Ascending aorta (tissue), 2 donors: Measurements from ENCODE around the gene SORCS2. TPM values are rescaled to one million over a fixed set of nuclear protein-coding genes. Genes with fewer than 3 reads are reported as not detected.

ENCODE experiments used
- DNase-seq, 2 donors: peaks; one replicate each; pipeline ENCODE4 v3.0.0-alpha.2; 2019; ENCODE audit warnings: low spot score in 2 of 2
- H3K27ac ChIP-seq, 2 donors: fragments of 200-600 bp; sonication (generic); one replicate each; pipeline ENCODE4 v1.5.1; 2016 to 2017; ENCODE audit warnings: mild to moderate bottlenecking in 1 of 2
- H3K27me3 ChIP-seq: fragments of 200-600 bp; sonication (generic); one replicate; pipeline ENCODE4 v1.5.1; 2017
- H3K36me3 ChIP-seq, 2 donors: fragments of 200-600 bp; sonication (generic); one replicate each; pipeline ENCODE4 v1.5.1; 2016
- H3K4me1 ChIP-seq, 2 donors: fragments of 200-600 bp; sonication (generic); one replicate each; pipeline ENCODE4 v1.5.1; 2016 to 2017; ENCODE audit warnings: mild to moderate bottlenecking in 1 of 2
- H3K4me3 ChIP-seq, 2 donors: fragments of 200-600 bp; sonication (generic); one replicate each; pipeline ENCODE4 v1.5.1; 2016 to 2017; ENCODE audit warnings: mild to moderate bottlenecking in 1 of 2
- H3K9me3 ChIP-seq, 2 donors: fragments of 200-600 bp; sonication (generic); one replicate each; pipeline ENCODE4 v1.5.1; 2016
- CTCF ChIP-seq, 3 experiments: fragments of 200-600 bp in 2 of 3; fragments of 450-650 bp in 1 of 3; sonication (generic) in 2 of 3; IDR thresholded peaks; one replicate each; pipeline ENCODE4 v1.5.1; 2016 to 2019; ENCODE audit warnings: antibody characterized with exemption in 3 of 3, mild to moderate bottlenecking in 1 of 3, moderate library complexity in 1 of 3
- intact Hi-C: fragments of 100-400 bp; cut with DNase I; formaldehyde crosslinking; loops from one replicate; pipeline ENCODE4 v1.15.1; 2023
- total RNA-seq: library from RNA; depleted of rRNA; stranded (reverse); fragments of >200 nt; gene quantifications from one replicate; pipeline ENCODE4 v1.1.0, GENCODE V29; 2016

SORCS2 gene
- total RNA-seq, 1 donor from 2014 or later: 0.32 TPM

DNA sequence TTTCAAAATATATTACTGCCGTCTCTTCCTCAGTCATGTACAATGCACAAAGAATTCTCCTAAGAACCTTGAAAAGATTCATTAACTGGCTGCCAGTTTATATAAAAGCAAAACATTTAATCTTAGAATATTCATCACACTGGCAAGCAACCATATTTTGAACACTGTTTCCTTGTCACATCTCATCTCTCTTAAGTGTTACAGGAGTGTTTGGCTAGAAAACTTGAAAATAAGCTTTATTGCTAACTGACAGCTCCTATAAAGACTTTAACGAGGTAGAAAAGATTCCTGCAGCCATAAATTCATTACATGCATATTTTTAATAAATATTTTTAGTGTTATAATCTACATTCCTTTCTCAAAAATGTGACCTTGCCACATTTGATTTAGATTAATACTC lies 597.7 kb downstream of the SORCS2 start:
- intact Hi-C loops: no loop called here
- peaks cover 9 to 10% of the 10 kb centered on the region in 2 donors for H3K36me3 ChIP-seq
- H3K27ac ChIP-seq: no peak overlapping the region

DNA sequence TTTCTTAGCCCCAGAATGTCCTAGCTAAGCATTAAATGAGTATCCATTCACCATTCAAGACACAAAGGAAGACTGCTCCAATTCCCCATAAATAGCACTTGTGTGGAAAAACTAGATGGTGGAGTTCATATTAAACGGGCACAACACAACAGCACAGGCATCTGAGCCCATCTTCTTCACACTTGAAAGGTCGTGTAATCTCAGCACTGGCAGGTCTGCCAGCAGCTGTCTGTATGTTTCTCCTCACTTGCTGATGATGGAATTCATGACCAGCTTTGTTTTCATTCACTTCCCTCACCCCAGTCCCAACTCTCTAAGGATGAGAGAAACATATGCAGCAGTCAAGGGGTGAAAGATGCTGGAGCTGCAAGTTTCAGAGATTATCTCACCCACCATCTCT lies 598.7 kb downstream of the SORCS2 start:
- Histone ChIP-seq H3K4me3 (no peak overlapping the region), H3K36me3 (peaks cover 0 to 9% of the 10 kb centered on the region in 2 donors), H3K4me1 (peaks cover 0 to 4% of the 10 kb centered on the region in 2 donors), H3K27me3 (no peaks in the 10 kb centered on the region), H3K27ac (no peak overlapping the region), H3K9me3 (no peaks in the 10 kb centered on the region)
- no peak for DNase-seq
- no peak for TF ChIP-seq CTCF (IDR thresholded peaks at IDR 0.05)
- intact Hi-C loops: no loop called here

More for the DNA sequence above, 597.7 kb downstream of the SORCS2 start:
- Histone ChIP-seq H3K4me1 (peaks cover 0 to 4% of the 10 kb centered on the region in 2 donors), H3K4me3 (no peak overlapping the region), H3K9me3 (no peaks in the 10 kb centered on the region), H3K27me3 (no peaks in the 10 kb centered on the region)
- no peak for DNase-seq
- TF ChIP-seq CTCF (IDR thresholded peaks at IDR 0.05): no peak

Other genes with a start within 250 kb of the SORCS2 start
- gene TADA2B, start 149.2 kb upstream of the SORCS2 start, total RNA-seq: 37.3 TPM
- 42.5 TPM for gene GRPEL1, start 124.5 kb upstream of the SORCS2 start, total RNA-seq
- gene PSAPL1, start 242.4 kb downstream of the SORCS2 start, total RNA-seq: not detected